Peyer's patch (tissue), 4 donors: ENCODE data around the gene WNT8A.
"Not testable (repeated sequence)": the region's sequence is repeated elsewhere in the genome, so short reads cannot be mapped to it uniquely, and the experiment has no call there.

Experiments used
- CTCF ChIP-seq, 6 experiments: fragments of 450-650 bp in 4 of 6; fragments of 200-600 bp in 2 of 6; sonication (generic) in 1 of 6; IDR thresholded peaks; one replicate each; pipeline ENCODE4 v1.5.1; 2017 to 2019; ENCODE audit warnings: antibody characterized with exemption in 6 of 6, mild to moderate bottlenecking in 3 of 6, moderate library complexity in 1 of 6
- POLR2A ChIP-seq, 2 donors: fragments of 450-650 bp; IDR thresholded peaks; one replicate each; pipeline ENCODE4 v1.5.1; 2017; ENCODE audit warnings: antibody characterized with exemption in 2 of 2, mild to moderate bottlenecking in 2 of 2, moderate library complexity in 2 of 2

- not testable (repeated sequence) for TF ChIP-seq CTCF, POLR2A (IDR thresholded peaks at IDR 0.05)
These were observed 38.5 kb upstream of the WNT8A start for GRCh38 chr5:138045283-138045682.
